MM.1S (cell line): ENCODE measurements around the gene POLR3B.

Source experiments
- DNase-seq: peaks from one replicate; pipeline ENCODE4 v3.0.0-alpha.2; 2015
- H2AFZ ChIP-seq: fragments of 300-600 bp; sonication (generic); 2 replicates; pipeline ENCODE4 v1.6.0; 2016; ENCODE audit warnings: antibody characterized with exemption, low read length
- H3F3A ChIP-seq: fragments of 300-600 bp; sonication (generic); 2 replicates; pipeline ENCODE4 v1.6.1; 2016; ENCODE audit warnings: mild to moderate bottlenecking, antibody characterized with exemption, low read length, moderate library complexity, mixed read lengths; ENCODE audit not compliant: insufficient read depth
- H3K27ac ChIP-seq: fragments of 300-600 bp; sonication (generic); 2 replicates; pipeline ENCODE4 v1.5.1; 2016; ENCODE audit warnings: mild to moderate bottlenecking, low read length
- H3K27me3 ChIP-seq: fragments of 300-600 bp; sonication (generic); replicated peaks from 2 replicates; pipeline ENCODE4 v1.6.0; 2016; ENCODE audit warnings: low read length; ENCODE audit not compliant: insufficient read depth
- H3K36me3 ChIP-seq: fragments of 300-600 bp; sonication (generic); replicated peaks from 2 replicates; pipeline ENCODE4 v1.6.1; 2016; ENCODE audit warnings: mild to moderate bottlenecking, low read length, mixed read lengths; ENCODE audit not compliant: insufficient read depth
- H3K4me1 ChIP-seq: fragments of 300-600 bp; sonication (generic); 2 replicates; pipeline ENCODE4 v1.6.1; 2016; ENCODE audit warnings: low read length, mixed read lengths
- H3K4me2 ChIP-seq: fragments of 300-600 bp; sonication (generic); 2 replicates; pipeline ENCODE4 v1.6.0; 2016; ENCODE audit warnings: low read depth, low read length
- H3K4me3 ChIP-seq: fragments of 300-600 bp; sonication (generic); 2 replicates; pipeline ENCODE4 v1.5.1; 2016; ENCODE audit warnings: low read length, mixed read lengths
- H3K79me2 ChIP-seq: fragments of 300-600 bp; sonication (generic); 2 replicates; pipeline ENCODE4 v1.6.1; 2016; ENCODE audit warnings: mixed run types, low read length, mixed read lengths
- H3K9ac ChIP-seq: fragments of 300-600 bp; sonication (generic); 2 replicates; pipeline ENCODE4 v1.6.1; 2016; ENCODE audit warnings: low read length, mixed read lengths
- H3K9me2 ChIP-seq: fragments of 300-600 bp; sonication (generic); replicated peaks from 2 replicates; pipeline ENCODE4 v1.6.1; 2016; ENCODE audit warnings: mild to moderate bottlenecking, low read length, mixed read lengths; ENCODE audit not compliant: insufficient read depth
- H3K9me3 ChIP-seq: fragments of 300-600 bp; sonication (generic); replicated peaks from 2 replicates; pipeline ENCODE4 v1.6.1; 2016; ENCODE audit warnings: mild to moderate bottlenecking, low read length, mixed read lengths; ENCODE audit not compliant: insufficient read depth
- H4K20me1 ChIP-seq: fragments of 300-600 bp; sonication (generic); 2 replicates; pipeline ENCODE4 v1.6.1; 2016; ENCODE audit warnings: mild to moderate bottlenecking, low read length, moderate library complexity, mixed read lengths; ENCODE audit not compliant: insufficient read depth
- CTCF ChIP-seq: fragments of 300-600 bp; sonication (generic); IDR thresholded peaks from 2 replicates; pipeline ENCODE4 v1.5.1; 2016; ENCODE audit warnings: antibody characterized with exemption, low read length, mixed read lengths
- EZH2 ChIP-seq: fragments of 300-600 bp; sonication (generic); optimal IDR thresholded peaks from 2 replicates; pipeline ENCODE3; 2017; ENCODE audit warnings: low read depth, mild to moderate bottlenecking, antibody characterized with exemption, low read length, mixed read lengths
- EZH2phosphoT487 ChIP-seq: fragments of 300-600 bp; sonication (generic); IDR thresholded peaks from 2 replicates; pipeline ENCODE4 v1.6.1; 2018; ENCODE audit warnings: antibody characterized with exemption, low read length

Gene POLR3B

GRCh38 chr12:106416273-106416672 is 58.7 kb downstream of the POLR3B start:
- no peak overlapping the region for H3K4me3 ChIP-seq
- H3K9me3 ChIP-seq: no peaks in the 10 kb centered on the region
- H3K79me2 ChIP-seq: no peaks in the 10 kb centered on the region
- H3K9ac ChIP-seq: no peak overlapping the region
- no peaks in the 10 kb centered on the region for H4K20me1 ChIP-seq
- H3K27ac ChIP-seq: no peak overlapping the region
- no peaks in the 10 kb centered on the region for H3K9me2 ChIP-seq
- H2AFZ ChIP-seq: no peak overlapping the region
- H3K27me3 ChIP-seq: no peaks in the 10 kb centered on the region
- H3K4me1 ChIP-seq: no peaks in the 10 kb centered on the region
- no peaks in the 10 kb centered on the region for H3F3A ChIP-seq
- no peak overlapping the region for H3K4me2 ChIP-seq
- no peaks in the 10 kb centered on the region for H3K36me3 ChIP-seq
- no peak for DNase-seq
- TF ChIP-seq CTCF: no peak
- no peak for TF ChIP-seq EZH2
- no peak for TF ChIP-seq EZH2phosphoT487

- H3F3A ChIP-seq: no peaks in the 10 kb centered on the region
- no peak overlapping the region for H3K27ac ChIP-seq
- no peak overlapping the region for H2AFZ ChIP-seq
- no peaks in the 10 kb centered on the region for H3K79me2 ChIP-seq
- H3K36me3 ChIP-seq: 0 out of 2 replicates have a peak, but pooled peaks cover 4% of the 10 kb centered on the region
- H4K20me1 ChIP-seq: no peaks in the 10 kb centered on the region
- H3K9me3 ChIP-seq: no peaks in the 10 kb centered on the region
- DNase-seq: no peak
- no peak overlapping the region for H3K4me3 ChIP-seq
- TF ChIP-seq EZH2 (no peak), CTCF (no peak), EZH2phosphoT487 (no peak)
- no peaks in the 10 kb centered on the region for H3K27me3 ChIP-seq
- no peak overlapping the region for H3K9ac ChIP-seq
- H3K4me1 ChIP-seq: no peaks in the 10 kb centered on the region
- no peaks in the 10 kb centered on the region for H3K9me2 ChIP-seq
- no peak overlapping the region for H3K4me2 ChIP-seq
Observed at GRCh38 chr12:106417926-106418910, 60.7 kb downstream of the POLR3B start.

DNA sequence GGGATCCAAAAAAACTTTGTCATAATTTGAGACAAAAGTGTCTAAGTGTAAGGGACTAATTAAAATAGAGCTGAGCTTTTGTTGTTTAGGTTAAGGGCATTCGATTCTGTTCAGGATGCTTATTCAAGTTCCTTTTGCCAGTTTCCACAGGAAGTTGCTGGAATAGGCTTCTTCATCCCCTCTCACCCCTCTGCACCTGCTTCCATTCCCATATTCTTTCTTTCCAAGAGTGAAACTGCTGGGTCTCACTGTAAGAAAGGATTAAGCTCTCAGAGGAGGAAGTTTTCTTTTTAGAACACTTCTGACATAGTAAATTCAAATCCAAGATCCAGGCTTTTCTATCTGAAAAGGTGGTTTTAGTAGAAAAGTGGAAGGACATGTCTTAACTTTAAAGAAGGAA is 61.4 kb downstream of the POLR3B start:
- H3K4me2 ChIP-seq: no peak overlapping the region
- no peaks in the 10 kb centered on the region for H3K79me2 ChIP-seq
- DNase-seq: no peak
- no peaks in the 10 kb centered on the region for H3K9me2 ChIP-seq
- no peaks in the 10 kb centered on the region for H3K9me3 ChIP-seq
- H3K27ac ChIP-seq: no peak overlapping the region
- no peaks in the 10 kb centered on the region for H3K4me1 ChIP-seq
- H3F3A ChIP-seq: no peaks in the 10 kb centered on the region
- H3K36me3 ChIP-seq: 0 out of 2 replicates have a peak, but pooled peaks cover 4% of the 10 kb centered on the region
- no peaks in the 10 kb centered on the region for H3K27me3 ChIP-seq
- H2AFZ ChIP-seq: no peak overlapping the region
- H4K20me1 ChIP-seq: no peaks in the 10 kb centered on the region
- H3K4me3 ChIP-seq: no peak overlapping the region
- H3K9ac ChIP-seq: no peak overlapping the region
- no peak for TF ChIP-seq EZH2phosphoT487

DNA sequence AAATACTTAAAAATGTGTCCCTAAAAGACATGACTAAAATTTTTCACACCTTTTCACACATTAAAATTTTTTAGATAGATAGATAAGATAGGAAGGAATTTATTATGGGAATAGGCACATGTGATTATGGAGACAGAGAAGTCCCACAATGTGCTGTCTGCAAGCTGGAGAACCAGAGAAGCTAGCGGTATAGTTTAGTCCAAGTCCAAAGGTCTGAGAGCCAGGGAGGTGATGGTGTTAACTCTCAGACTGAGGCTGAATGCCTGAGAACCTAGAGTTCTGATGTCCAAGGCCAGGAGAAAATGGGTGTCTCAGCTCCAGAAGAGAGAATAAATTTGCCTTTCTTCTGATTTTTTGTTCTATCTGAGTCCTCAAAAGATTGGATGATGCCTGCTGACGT is 65.7 kb downstream of the POLR3B start:
- no peak for TF ChIP-seq CTCF
- TF ChIP-seq EZH2: no peak
- no peak for TF ChIP-seq EZH2phosphoT487
- no peak for DNase-seq
- Histone ChIP-seq H3K36me3 (0 out of 2 replicates have a peak, but pooled peaks cover 4% of the 10 kb centered on the region), H3K4me1 (no peaks in the 10 kb centered on the region), H3K9me3 (no peaks in the 10 kb centered on the region), H3F3A (no peaks in the 10 kb centered on the region), H3K4me3 (no peak overlapping the region), H3K27ac (no peak overlapping the region), H3K79me2 (no peaks in the 10 kb centered on the region), H2AFZ (no peak overlapping the region), H4K20me1 (no peaks in the 10 kb centered on the region), H3K4me2 (no peak overlapping the region), H3K27me3 (no peaks in the 10 kb centered on the region), H3K9me2 (no peaks in the 10 kb centered on the region), H3K9ac (no peak overlapping the region)
